Gastroesophageal sphincter (tissue), 4 donors: ENCODE measurements around the gene ZNF213. TPM values are rescaled to one million over a fixed set of nuclear protein-coding genes. Genes with fewer than 3 reads are reported as not detected.

ENCODE experiments used
- ATAC-seq: fragments of 150-250 bp; one replicate; pipeline ENCODE4 v1.9.1; 2016; ENCODE audit warnings: mild to moderate bottlenecking, moderate library complexity
- H3K27ac ChIP-seq, 4 donors: fragments of 200-600 bp; sonication (generic) in 3 of 4; 1 replicate in 3 of 4; 2 replicates in 1 of 4; pipeline ENCODE4 v1.5.1; 2016 to 2019
- H3K27me3 ChIP-seq: fragments of 200-600 bp; sonication (generic); one replicate; pipeline ENCODE4 v1.5.1; 2019
- H3K36me3 ChIP-seq, 2 donors: fragments of 200-600 bp; sonication (generic); one replicate each; pipeline ENCODE4 v1.5.1; 2019; ENCODE audit warnings: control low read depth in 1 of 2
- H3K4me1 ChIP-seq, 3 donors: fragments of 200-600 bp; sonication (generic); 1 replicate in 2 of 3; 2 replicates in 1 of 3; pipeline ENCODE4 v1.5.1; 2016 to 2019; ENCODE audit warnings: control low read depth in 2 of 3
- H3K4me3 ChIP-seq, 2 donors: fragments of 200-600 bp; sonication (generic); one replicate each; pipeline ENCODE4 v1.5.1; 2019; ENCODE audit warnings: mild to moderate bottlenecking in 1 of 2, moderate library complexity in 1 of 2
- H3K9me3 ChIP-seq, 3 donors: fragments of 200-600 bp; sonication (generic); one replicate each; pipeline ENCODE4 v1.5.1; 2017 to 2019; ENCODE audit warnings: control low read depth in 2 of 3
- EP300 ChIP-seq: sonication (generic); formaldehyde crosslinking; IDR thresholded peaks from one replicate; pipeline ENCODE4 v1.6.1; 2017; ENCODE audit warnings: antibody characterized with exemption, mild to moderate bottlenecking
- POLR2A ChIP-seq, 2 donors: fragments of 450-650 bp; IDR thresholded peaks; one replicate each; pipeline ENCODE4 v1.6.1; 2017; ENCODE audit warnings: antibody characterized with exemption in 2 of 2, mild to moderate bottlenecking in 2 of 2, moderate library complexity in 1 of 2
- POLR2AphosphoS5 ChIP-seq: sonication (generic); formaldehyde crosslinking; IDR thresholded peaks from one replicate; pipeline ENCODE4 v1.6.1; 2017; ENCODE audit warnings: antibody characterized with exemption
- WGBS, 2 donors: methylation state at CpG; one replicate each; pipeline ENCODE4 v1.1.5; 2018; ENCODE audit warnings: low coverage in 1 of 2; 5-methylcytosine and 5-hydroxymethylcytosine counted together
- total RNA-seq, 4 donors: library from RNA; depleted of rRNA; stranded (reverse); fragments of >200 nt; gene quantifications; one replicate each; pipeline ENCODE4 v1.1.0, GENCODE V29; 2016
- TF ChIP-seq, protein P1 (sequence below), 4 experiments: fragments of 200-600 bp in 2 of 4; fragments of 450-650 bp in 2 of 4; sonication (generic) in 1 of 4; IDR thresholded peaks; one replicate each; pipeline ENCODE4 v1.5.1; 2017 to 2019; ENCODE audit warnings: antibody characterized with exemption in 4 of 4, mild to moderate bottlenecking in 2 of 4, moderate library complexity in 2 of 4

Gene ZNF213, protein sequence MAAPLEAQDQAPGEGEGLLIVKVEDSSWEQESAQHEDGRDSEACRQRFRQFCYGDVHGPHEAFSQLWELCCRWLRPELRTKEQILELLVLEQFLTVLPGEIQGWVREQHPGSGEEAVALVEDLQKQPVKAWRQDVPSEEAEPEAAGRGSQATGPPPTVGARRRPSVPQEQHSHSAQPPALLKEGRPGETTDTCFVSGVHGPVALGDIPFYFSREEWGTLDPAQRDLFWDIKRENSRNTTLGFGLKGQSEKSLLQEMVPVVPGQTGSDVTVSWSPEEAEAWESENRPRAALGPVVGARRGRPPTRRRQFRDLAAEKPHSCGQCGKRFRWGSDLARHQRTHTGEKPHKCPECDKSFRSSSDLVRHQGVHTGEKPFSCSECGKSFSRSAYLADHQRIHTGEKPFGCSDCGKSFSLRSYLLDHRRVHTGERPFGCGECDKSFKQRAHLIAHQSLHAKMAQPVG
- total RNA-seq: 10 to 100 TPM in 2 of 4 donors, 1 to 10 TPM in 2; 3.6 to 22.3 (median 12.2) TPM

- Histone ChIP-seq H3K4me1 (peaks cover 0 to 57% (median 10%) of the 10 kb centered on the region in 3 donors), H3K36me3 (peaks cover 0 to 44% of the 10 kb centered on the region in 2 donors), H3K27ac (peak within 1 kb of the TSS; percentile 94 to 98 (median 96)), H3K27me3 (no peaks in the 10 kb centered on the region), H3K4me3 (peak within 1 kb of the TSS; percentile 68 to 94), H3K9me3 (no peaks in the 10 kb centered on the region)
- ATAC-seq: peak; percentile 99
- TF ChIP-seq EP300 (no peak), POLR2A (IDR thresholded peaks at IDR 0.05) (peak; percentile 57 to 75), POLR2AphosphoS5 (peak; percentile 93)
- TF ChIP-seq, protein P1, sequence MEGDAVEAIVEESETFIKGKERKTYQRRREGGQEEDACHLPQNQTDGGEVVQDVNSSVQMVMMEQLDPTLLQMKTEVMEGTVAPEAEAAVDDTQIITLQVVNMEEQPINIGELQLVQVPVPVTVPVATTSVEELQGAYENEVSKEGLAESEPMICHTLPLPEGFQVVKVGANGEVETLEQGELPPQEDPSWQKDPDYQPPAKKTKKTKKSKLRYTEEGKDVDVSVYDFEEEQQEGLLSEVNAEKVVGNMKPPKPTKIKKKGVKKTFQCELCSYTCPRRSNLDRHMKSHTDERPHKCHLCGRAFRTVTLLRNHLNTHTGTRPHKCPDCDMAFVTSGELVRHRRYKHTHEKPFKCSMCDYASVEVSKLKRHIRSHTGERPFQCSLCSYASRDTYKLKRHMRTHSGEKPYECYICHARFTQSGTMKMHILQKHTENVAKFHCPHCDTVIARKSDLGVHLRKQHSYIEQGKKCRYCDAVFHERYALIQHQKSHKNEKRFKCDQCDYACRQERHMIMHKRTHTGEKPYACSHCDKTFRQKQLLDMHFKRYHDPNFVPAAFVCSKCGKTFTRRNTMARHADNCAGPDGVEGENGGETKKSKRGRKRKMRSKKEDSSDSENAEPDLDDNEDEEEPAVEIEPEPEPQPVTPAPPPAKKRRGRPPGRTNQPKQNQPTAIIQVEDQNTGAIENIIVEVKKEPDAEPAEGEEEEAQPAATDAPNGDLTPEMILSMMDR (IDR thresholded peaks at IDR 0.05): no peak
- 0% methylated on average over 6 to 25 of the region's 63 CpGs for WGBS, 2 donors
Measured at GRCh38 chr16:3134338-3135125, at the start of gene ZNF213. TSS of gene ZNF213 (plus strand) at chr16:3135029. CDS start at chr16:3137281, 2,252 bp downstream.

DNA sequence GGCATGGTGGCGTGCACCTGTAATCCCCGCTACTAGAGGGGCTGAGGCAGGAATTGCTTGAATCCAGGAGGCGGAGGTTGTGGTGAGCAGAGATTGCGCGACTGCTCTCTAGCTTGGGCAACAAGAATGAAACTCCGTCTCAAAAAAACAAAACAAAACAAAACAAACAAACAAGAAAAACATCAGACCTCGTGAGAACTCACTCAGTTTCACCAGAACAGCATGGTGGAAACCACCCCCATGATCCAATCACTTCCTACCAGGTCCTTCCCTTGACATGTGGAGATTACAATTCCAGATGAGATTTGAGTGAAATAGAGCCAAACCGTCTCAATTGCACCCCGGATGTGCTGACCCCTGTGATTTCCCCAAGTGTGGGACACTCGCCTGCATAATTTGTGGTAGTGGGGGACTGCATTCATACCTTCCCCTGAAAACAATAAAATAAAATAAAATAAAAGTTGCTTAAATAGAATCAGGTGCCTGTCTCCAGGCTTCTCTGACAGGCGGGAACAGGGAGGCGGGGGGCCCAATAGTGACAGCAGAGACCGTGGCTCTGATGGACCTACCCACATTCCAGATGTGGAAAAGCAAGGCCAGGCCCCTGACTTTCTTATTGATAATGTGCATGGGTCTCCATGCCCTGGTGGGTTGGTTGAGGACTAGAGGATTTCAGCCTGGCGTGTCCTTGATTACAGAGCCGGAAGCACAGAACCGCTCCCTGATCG lies 48.8 kb upstream of the ZNF213 start:
- Histone ChIP-seq H3K27me3 (peaks cover 14% of the 10 kb centered on the region), H3K4me1 (peaks cover 0 to 18% (median 0%) of the 10 kb centered on the region in 3 donors), H3K36me3 (no peaks in the 10 kb centered on the region), H3K27ac (peak overlapping the region in 2 of 4 donors; percentile 62 to 65), H3K4me3 (peak overlapping the region in 1 of 2 donors; percentile 40), H3K9me3 (no peaks in the 10 kb centered on the region)
- ATAC-seq: no peak
- WGBS, 2 donors: 70 to 97% methylated on average over 6 to 7 of the region's 17 CpGs
- TF ChIP-seq POLR2A (IDR thresholded peaks at IDR 0.05) (no peak), EP300 (no peak), POLR2AphosphoS5 (no peak)
- TF ChIP-seq, protein P1 (IDR thresholded peaks at IDR 0.05): no peak

DNA sequence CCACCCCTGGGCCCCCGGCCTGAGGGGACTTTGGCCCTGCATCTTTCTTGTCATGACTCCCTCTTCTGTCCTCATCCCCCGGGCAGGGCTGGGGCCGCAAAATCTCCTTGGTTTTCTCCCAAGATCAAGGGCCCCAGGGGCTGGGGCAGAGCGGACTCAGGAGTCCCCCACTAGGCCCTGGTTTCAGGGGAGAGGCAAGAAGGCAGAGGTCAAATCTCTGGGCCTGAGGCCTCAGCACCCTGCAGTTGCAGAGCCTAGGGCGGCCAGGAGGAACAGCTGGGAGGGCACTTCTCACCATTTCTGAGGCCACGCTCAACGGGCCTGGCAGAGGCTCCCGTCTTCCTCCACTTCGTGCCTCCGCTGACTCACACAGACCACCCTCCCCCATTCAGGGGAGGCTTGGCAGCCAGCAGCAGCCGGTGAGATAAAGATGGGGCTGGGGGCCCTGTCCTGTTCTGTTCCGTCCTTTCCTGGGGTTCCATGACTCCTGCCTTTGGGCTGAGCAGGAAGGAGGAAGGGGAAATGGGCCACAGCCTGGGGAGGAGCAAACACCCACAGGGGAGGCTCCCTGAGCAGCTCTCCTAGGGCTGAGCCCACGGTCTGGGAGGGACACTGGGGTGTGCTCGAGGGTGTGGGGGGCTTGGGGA lies 48.1 kb upstream of the ZNF213 start:
- H3K27ac ChIP-seq: peak overlapping the region in 3 of 4 donors; percentile 62 to 69 (median 65)
- peaks cover 0 to 18% (median 0%) of the 10 kb centered on the region in 3 donors for H3K4me1 ChIP-seq
- TF ChIP-seq POLR2A (IDR thresholded peaks at IDR 0.05) (no peak), EP300 (no peak), POLR2AphosphoS5 (no peak)
- TF ChIP-seq, protein P1 (IDR thresholded peaks at IDR 0.05): no peak
- H3K27me3 ChIP-seq: peaks cover 21% of the 10 kb centered on the region
- ATAC-seq: peak; percentile 16
- H3K36me3 ChIP-seq: no peaks in the 10 kb centered on the region
- peak overlapping the region in 1 of 2 donors; percentile 40 for H3K4me3 ChIP-seq
- WGBS, 2 donors: 59% methylated on average over 6 of the region's 14 CpGs; no CpG with 5 or more reads in 1 of the 2 donors
- no peaks in the 10 kb centered on the region for H3K9me3 ChIP-seq
